Measurements from ENCODE around the gene WDR74.
"Not testable (repeated sequence)": the region's sequence is repeated elsewhere in the genome, so short reads cannot be mapped to it uniquely, and the experiment has no call there.

DNA sequence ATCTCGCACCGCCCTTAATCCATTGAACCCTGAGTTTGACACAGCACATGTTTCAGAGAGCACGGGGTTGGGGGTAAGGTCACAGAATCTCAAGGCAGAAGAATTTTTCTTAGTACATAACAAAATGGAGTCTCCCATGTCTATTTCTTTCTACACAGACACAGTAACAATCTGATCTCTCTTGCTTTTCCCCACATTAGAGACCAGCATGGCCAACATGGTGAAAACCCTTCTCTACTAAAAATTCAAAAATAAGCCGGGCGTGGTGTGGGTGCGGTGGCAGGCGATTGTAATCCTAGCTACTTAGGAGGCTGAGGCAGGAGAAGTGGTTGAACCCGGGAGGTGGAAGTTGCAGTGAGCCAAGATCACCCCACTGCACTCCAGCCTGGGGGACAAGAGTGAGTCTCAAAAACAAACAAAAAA, 19.9 kb upstream of the WDR74 start:
- TF ChIP-seq HEYL (CRISPR knock-in tag; IDR thresholded peaks at IDR 0.05); ZC3H11A (IDR thresholded peaks at IDR 0.05); CEBPB (IDR thresholded peaks at IDR 0.05); KDM1A (IDR thresholded peaks at IDR 0.05; ENCODE audit: low read depth); MYC (IDR thresholded peaks at IDR 0.05; ENCODE audit: borderline replicate concordance, low read length); FOSL2 (IDR thresholded peaks at IDR 0.05); FOSL2 (CRISPR knock-in tag; IDR thresholded peaks at IDR 0.05): not testable (repeated sequence)
- TF ChIP-seq, protein P1, sequence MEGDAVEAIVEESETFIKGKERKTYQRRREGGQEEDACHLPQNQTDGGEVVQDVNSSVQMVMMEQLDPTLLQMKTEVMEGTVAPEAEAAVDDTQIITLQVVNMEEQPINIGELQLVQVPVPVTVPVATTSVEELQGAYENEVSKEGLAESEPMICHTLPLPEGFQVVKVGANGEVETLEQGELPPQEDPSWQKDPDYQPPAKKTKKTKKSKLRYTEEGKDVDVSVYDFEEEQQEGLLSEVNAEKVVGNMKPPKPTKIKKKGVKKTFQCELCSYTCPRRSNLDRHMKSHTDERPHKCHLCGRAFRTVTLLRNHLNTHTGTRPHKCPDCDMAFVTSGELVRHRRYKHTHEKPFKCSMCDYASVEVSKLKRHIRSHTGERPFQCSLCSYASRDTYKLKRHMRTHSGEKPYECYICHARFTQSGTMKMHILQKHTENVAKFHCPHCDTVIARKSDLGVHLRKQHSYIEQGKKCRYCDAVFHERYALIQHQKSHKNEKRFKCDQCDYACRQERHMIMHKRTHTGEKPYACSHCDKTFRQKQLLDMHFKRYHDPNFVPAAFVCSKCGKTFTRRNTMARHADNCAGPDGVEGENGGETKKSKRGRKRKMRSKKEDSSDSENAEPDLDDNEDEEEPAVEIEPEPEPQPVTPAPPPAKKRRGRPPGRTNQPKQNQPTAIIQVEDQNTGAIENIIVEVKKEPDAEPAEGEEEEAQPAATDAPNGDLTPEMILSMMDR (IDR thresholded peaks at IDR 0.05): not testable (repeated sequence)
- TF ChIP-seq, protein P2, sequence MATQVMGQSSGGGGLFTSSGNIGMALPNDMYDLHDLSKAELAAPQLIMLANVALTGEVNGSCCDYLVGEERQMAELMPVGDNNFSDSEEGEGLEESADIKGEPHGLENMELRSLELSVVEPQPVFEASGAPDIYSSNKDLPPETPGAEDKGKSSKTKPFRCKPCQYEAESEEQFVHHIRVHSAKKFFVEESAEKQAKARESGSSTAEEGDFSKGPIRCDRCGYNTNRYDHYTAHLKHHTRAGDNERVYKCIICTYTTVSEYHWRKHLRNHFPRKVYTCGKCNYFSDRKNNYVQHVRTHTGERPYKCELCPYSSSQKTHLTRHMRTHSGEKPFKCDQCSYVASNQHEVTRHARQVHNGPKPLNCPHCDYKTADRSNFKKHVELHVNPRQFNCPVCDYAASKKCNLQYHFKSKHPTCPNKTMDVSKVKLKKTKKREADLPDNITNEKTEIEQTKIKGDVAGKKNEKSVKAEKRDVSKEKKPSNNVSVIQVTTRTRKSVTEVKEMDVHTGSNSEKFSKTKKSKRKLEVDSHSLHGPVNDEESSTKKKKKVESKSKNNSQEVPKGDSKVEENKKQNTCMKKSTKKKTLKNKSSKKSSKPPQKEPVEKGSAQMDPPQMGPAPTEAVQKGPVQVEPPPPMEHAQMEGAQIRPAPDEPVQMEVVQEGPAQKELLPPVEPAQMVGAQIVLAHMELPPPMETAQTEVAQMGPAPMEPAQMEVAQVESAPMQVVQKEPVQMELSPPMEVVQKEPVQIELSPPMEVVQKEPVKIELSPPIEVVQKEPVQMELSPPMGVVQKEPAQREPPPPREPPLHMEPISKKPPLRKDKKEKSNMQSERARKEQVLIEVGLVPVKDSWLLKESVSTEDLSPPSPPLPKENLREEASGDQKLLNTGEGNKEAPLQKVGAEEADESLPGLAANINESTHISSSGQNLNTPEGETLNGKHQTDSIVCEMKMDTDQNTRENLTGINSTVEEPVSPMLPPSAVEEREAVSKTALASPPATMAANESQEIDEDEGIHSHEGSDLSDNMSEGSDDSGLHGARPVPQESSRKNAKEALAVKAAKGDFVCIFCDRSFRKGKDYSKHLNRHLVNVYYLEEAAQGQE (IDR thresholded peaks at IDR 0.05): not testable (repeated sequence)
